VCaP (cell line): Measurements from ENCODE around the gene TBC1D17.
A peak's percentile ranks its signal among the peaks of the same experiment; 100 is the strongest.

Experiments
- H3K27ac ChIP-seq: fragments of 450-650 bp; 2 replicates; pipeline ENCODE4 v1.5.1; 2017
- TF ChIP-seq, protein P1 (sequence below): fragments of 450-650 bp; conservative IDR thresholded peaks from 2 replicates; pipeline ENCODE4 v1.5.1; 2017; ENCODE audit warnings: mild to moderate bottlenecking, moderate library complexity

TBC1D17 gene

DNA sequence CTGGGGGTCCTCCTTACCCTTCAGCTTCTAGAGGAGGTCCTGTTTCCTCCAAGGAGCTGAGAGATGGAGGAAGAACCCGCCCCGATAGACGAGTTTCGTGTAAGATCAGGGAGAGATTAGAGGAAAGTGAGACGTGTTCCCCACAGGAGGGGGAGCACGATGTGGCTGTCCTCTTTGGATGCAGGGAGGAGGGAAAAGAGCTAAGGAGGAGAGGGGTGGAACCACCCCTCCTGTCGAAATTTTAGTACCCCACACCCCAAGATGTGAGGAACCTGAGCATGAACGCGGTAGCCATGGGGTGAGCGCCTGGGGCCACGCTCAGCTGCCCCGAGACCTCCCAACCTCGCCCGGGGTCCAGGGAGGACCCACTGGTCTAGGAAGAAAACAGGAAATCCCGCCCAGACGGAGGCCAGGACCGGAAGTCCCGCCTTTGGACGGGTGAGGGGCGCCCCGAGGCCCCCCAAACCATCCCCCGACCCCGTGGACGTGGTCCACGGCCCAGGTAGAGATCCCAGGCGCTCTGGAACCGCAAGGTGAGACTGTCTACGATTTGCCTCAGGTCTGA lies 1.6 kb upstream of the TBC1D17 start:
- TF ChIP-seq, protein P1, sequence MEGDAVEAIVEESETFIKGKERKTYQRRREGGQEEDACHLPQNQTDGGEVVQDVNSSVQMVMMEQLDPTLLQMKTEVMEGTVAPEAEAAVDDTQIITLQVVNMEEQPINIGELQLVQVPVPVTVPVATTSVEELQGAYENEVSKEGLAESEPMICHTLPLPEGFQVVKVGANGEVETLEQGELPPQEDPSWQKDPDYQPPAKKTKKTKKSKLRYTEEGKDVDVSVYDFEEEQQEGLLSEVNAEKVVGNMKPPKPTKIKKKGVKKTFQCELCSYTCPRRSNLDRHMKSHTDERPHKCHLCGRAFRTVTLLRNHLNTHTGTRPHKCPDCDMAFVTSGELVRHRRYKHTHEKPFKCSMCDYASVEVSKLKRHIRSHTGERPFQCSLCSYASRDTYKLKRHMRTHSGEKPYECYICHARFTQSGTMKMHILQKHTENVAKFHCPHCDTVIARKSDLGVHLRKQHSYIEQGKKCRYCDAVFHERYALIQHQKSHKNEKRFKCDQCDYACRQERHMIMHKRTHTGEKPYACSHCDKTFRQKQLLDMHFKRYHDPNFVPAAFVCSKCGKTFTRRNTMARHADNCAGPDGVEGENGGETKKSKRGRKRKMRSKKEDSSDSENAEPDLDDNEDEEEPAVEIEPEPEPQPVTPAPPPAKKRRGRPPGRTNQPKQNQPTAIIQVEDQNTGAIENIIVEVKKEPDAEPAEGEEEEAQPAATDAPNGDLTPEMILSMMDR: no peak
- peak overlapping the region; percentile 100 for H3K27ac ChIP-seq

- TF ChIP-seq, protein P1: no peak
These were observed 981 bp upstream of the TBC1D17 start for GRCh38 chr19:49876422-49877019.

GRCh38 chr19:49877879-49878743 lies 609 bp downstream of the TBC1D17 start:
- H3K27ac ChIP-seq: peak overlapping the region; percentile 100
- TF ChIP-seq, protein P1: no peak

More at GRCh38 chr19:49876422-49877019, 981 bp upstream of the TBC1D17 start:
- H3K27ac ChIP-seq: peak overlapping the region; percentile 100

GRCh38 chr19:49878744-49879070 lies 1.2 kb downstream of the TBC1D17 start:
- TF ChIP-seq, protein P1: no peak
- H3K27ac ChIP-seq: peak overlapping the region; percentile 100

DNA sequence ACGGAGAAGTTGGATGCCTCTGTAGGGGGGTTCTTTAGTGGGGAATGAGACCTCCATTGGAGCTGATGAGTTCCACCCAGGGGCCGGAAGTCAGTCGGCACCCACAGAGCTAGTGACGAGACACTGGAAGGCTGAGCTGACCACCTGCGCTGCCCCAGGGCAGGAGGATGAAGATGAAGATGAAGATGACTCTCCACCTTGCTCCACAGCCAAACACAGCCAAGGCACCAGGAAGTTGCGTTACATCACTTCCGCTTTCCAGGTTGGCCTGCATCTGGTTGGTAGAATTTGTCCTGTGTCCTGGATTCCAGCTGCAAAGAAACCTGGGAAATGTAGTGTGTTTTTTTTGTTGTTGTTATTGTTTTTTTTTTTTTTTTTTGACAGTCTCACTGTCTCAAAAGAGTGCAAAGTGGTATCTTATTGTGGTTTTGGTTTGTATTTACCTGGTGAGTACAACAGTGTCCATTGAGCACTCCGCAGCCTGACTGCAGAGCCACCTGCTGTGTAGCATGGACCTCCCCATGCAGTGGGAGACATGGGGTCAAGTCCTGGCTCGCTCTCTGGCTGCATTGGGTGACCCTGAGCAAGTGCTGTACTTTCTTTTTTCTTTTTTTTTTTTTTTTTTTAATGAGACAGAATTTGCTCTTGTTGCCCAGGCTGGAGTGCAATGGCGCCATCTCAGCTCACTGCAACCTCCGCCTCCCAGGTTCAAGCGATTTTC lies 1.9 kb downstream of the TBC1D17 start:
- H3K27ac ChIP-seq: peak overlapping the region; percentile 100

GRCh38 chr19:49880162-49880869 lies 2.8 kb downstream of the TBC1D17 start:
- TF ChIP-seq, protein P1: no peak
- H3K27ac ChIP-seq: peak overlapping the region; percentile 8; the same call in 1 of the 2 replicates

More for the DNA sequence above, 1.9 kb downstream of the TBC1D17 start:
- TF ChIP-seq, protein P1: no peak
